GM18508 (cell line): ENCODE measurements around the gene XRCC5.

ENCODE experiments used
- ATAC-seq: cut with Tn5 transposase; IDR thresholded peaks from one replicate; pipeline ENCODE4 v1.9.1; 2021; ENCODE audit warnings: moderate number of reproducible peaks; ENCODE audit not compliant: insufficient read depth, unreplicated experiment

The XRCC5 gene

GRCh38 chr2:216216951-216217903 is 108.1 kb downstream of the XRCC5 start:
- ATAC-seq = no peak

DNA sequence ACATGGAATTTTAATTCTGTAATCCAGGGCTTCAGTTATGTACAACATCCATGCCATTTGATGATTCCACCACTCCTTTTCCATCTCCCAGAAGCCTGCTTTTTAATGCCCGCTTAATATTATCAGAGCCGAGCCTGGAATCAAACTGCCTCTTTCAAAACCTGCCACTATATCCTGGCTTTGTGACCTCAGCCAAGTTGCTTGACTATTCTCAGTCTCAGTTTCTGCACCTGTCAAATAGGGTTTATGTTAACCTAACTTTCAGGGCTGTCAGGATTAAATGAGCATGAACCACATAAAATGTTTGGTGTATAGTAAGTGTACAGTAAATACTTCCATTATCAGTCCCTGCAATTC is 108.7 kb downstream of the XRCC5 start:
- no peak for ATAC-seq

- no peak for ATAC-seq
These were observed 110.7 kb downstream of the XRCC5 start for GRCh38 chr2:216219861-216220260.

DNA sequence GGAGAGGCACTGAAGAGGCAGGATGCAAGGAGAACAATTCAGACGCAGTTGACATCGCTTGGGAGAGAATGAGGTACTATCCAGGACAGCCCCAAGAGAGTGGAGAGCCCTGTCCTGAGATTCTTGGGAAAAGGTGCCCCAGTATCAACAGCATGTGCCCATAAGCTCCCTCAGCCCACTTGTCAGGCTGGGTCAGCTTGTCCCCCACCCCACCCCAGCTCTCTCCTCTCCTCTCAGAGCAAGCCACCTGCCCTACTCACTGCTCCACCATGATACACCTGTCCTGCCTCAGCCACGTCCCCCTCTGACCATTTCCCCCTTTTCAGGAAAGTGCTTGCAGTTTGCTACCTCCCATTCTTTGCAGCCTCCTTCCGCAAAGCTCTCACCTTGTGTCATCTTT is 111.8 kb downstream of the XRCC5 start:
- ATAC-seq = no peak

DNA sequence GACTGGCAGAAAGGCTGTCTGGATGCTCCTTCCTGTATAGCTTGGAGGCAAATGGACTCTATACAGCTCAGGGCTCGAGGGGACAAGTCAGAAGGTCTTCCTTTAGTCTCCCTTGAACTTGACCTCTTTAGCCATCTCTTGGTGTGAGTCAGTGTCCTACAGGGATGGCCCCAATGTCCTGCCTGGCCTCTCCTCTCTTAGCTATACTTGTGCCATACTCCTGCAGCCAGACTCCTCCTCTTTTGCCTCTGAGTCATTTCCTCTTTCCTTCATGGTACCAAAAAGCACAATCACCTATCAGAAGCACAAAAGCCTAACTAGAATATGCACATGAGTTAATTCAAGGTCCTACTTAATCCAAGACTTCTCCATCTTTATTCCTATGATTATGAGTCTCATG is 112.7 kb downstream of the XRCC5 start:
- ATAC-seq = no peak

DNA sequence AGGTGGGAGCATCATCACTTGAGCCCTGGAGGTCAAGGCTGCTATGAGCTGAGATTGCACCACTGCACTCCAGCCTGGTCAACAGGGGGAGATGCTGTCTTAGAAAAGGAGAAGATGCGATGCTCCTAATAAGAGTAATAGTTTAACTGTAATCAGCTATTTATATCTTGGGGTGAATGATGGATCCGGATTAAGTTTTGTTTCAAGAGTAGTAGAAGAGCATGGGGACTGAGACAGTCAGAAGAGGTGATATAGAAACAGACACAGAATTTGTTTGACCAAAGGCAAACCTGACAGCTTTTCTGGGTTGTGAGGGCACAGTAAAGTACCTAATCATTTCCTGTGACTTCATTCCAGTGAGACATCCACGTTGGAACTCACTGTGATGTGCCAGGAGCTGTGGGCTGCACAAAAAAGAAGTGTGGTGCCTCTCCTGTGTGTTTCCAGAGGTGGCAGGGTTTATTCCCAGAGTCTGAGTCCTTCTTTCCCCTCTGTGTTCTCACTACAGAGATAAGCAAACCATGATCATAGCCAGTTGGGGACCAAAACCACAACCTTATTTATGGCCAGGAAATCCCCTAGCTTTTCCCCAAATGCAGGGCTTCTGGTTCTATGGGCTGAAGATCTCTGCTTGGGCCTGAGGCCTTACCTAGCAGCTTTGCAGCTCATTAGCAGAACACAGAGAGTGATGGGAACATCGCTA is 113.7 kb downstream of the XRCC5 start:
- ATAC-seq = peak; percentile 50

GRCh38 chr2:216224388-216224787 is 115.2 kb downstream of the XRCC5 start:
- ATAC-seq = no peak

DNA sequence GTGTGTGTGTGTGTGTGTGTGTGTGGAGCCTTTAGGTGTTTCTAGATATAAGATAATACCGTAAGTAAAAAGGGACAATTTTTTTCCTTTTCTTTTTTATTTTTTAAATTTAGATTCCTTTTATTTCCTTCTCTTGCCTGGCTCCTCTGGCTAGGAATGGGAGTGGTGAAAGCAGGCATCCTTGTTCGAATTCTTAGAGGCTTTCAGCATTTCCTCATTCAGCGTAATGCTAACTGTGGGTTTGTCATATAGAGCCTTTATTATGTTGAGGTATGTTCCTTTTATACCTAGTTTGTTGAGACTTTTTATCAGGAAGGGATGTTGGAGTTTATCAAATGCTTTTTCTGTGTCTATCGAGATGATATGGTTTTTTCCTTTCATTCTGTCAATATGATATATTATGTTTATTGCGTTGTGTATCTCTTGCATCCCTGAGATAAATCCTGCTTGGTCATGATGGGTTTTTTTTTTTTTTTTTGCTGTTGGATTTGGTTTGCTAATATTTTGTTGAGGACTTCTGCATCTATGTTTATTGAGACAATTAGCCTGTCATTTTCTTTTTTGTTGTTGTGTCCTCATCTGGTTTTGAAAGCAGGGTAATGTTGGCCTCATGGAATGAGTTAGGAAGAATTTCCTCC is 120.2 kb downstream of the XRCC5 start:
- no peak for ATAC-seq

DNA sequence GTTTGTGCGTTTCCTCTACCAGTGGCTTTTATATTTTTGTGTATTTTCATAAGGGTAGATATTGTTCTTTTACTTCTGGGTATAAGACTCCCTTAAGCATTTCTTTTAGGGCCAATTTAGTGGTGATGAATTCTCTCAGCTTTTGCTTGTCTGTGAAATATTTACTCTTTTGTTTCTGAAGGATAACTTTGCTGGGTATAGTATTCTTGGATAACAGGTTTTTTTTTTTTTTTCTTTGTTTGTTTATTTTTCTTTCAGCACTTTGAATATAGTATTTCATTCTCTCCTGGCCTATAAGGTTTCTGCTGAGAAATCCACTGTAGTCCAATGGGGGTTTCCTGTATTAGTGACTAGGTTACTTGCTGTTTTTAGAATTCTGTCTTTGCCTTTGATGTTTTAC is 122.7 kb downstream of the XRCC5 start:
- ATAC-seq = no peak

DNA sequence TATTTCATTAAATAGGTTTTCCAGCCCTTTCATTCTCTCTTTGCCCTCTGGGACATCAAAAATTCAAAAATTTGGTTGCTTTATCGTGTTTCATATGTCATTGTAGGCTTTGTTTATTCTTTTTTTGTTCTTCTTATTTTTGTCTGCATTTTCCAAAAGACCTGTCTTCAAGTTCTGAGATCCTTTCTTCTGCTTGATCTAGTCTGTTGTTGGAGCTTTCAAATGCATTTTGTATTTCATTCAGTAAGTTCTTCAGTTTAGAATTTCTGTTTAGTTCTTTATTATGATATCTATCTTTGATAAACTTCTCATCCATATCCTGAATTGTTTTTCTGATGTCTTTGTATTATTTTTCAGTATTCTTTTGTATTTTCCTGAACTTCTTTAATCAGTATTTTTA is 123.6 kb downstream of the XRCC5 start:
- ATAC-seq = no peak

DNA sequence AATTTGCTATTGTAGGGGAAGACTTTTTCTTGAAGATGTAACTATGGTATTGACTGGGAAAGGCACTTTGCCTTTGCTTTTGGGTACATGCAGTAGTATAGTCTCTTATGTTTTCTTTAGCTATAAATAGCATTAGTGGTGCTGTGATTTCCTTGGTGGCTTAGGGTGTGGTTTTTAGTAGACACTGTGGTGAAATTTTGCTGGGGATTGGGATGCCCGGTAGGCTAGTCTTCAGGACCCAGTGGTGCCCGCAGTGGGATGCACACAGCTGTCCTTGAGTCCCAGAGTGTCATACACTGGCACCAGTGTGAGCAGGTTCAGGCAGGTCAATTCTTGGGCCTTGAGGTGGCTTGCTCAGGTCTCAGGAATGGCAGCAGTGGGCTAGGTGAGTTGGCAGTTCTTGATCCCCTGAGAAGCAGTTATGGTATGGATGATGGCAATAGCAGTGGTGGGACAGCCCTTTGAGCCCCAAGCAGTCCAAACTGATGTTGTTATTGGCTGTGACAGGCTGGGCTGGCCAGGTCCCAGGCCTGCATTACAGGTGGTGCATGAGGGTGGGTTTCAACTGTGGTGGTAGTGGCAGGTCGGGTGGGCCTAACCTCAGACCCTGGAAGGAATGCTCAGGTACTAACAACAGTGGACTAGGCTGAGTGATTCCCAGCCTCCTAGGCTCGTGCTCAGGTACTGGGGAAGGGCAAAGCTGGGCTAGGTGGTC is 124.3 kb downstream of the XRCC5 start:
- no peak for ATAC-seq

GRCh38 chr2:216234106-216234505 is 125.0 kb downstream of the XRCC5 start:
- no peak for ATAC-seq

DNA sequence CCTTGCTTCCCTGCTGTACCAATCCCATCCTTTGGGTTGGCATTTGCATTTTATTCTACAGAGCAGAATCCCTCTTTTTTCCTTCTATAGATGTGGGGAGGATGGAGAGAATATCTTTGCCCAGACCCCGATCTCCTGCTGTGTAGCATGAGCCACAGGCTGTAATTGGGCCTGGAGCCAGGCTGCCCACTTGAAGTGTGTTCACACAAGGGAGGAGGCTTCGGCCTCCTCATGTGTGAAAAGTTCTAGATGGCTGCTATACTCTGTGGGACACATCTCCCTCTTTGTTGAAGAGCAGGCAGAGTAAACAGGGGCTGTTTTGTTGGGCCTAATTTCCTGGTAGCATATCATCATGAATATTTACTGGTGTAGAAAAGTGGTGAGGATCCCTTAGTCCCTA is 126.3 kb downstream of the XRCC5 start:
- ATAC-seq = no peak

DNA sequence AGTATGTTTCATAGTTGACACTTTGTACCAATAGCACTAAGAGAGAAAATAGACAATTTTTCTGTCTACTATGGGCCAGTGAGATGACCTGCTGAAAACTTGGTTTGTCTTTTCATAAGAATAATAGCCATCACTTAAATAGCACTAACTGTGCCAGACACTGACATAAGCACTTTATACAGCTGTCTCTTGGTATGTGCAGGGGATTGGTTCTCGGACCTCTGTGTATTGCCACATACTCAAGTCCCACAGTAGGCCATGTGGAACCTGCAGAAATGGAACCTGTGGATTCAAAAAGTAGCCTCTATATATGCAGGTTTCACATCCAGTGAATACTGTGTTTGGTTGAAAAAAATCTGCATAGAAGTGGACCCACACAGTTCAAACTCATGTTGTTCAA is 126.7 kb downstream of the XRCC5 start:
- no peak for ATAC-seq

GRCh38 chr2:216236486-216236885 is 127.3 kb downstream of the XRCC5 start:
- ATAC-seq = no peak

DNA sequence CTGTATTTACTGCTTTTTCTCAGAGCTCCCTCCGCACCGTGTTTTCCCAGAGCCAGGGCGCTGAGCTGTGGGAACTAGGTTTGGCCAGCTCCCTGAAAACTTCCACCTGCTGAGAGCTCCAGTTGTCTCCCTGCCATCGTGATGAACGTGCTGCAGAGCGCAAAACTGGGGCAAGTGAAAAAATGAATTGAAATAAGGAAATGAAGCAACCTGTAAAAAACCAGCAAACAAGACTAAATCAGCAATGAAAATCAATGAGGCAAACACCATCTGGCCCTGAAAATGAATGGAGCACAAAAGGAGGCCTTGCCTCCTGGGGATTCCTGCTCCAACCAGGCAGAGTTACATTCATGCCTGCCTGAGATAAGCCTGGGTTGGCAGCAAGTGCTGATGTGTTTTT is 133.2 kb downstream of the XRCC5 start:
- no peak for ATAC-seq

DNA sequence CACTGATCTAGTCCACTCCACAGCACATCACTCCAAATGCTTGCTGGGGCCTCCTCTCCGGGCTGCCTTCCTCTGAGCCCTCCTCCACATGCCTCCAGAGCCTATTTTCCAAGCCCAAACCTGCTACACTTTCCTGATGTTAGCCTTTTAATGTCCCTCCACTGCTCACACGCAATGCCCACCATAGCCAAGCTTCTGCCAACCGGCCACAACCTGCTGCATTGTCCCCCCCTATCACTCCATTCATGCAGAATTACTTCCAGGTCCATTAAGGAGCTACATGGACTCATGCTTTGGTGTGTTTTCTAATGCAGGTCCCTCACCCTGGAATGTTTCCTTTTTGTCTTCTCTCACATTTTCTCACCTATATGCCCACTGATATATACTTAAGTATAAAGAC is 133.9 kb downstream of the XRCC5 start:
- no peak for ATAC-seq

DNA sequence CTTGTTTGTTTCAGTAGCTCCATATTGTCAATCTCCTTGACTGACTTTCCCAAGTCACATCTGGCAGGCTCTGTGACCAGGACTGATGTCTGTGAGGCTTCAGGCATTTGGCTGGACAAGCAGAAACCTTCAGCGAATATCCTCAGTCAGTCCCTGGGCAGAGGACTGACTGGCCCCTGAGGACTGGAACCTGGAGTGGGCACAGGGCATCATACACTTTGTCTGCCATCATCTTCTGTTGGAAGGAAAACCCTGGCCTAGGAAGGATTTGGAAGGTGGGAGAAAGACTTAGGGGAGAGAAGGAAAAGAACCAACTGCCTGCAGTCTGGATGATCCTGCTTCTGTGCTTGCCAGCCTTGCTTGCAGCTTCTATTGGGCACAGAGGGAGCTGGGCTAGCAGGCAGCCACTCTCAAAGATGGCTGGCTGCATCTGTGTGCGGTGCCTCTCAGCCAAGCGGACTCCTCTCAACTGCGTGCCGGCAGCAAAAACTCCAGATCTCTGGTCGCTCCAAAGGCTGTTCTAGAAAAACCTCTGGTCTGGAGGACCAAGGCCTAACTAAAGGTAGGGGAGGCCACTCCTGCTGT is 136.3 kb downstream of the XRCC5 start:
- no peak for ATAC-seq

DNA sequence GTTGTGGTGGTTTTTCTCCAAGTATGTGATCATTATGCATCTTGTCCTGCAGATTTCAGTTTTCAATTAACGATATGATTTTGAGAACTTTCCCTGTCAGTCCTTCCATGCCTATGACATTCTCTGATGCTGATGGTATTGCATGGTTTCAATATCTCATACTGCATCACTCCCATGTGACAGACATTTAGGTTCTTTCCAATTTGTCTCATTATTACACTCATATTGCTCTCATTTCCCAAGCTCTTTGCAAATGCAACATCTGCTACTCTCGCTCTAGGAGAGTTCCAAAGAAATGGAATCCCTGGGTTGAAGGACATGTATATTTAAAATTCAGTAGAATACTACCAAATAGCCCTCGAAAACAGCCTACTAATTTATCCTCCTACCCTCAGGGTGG is 137.6 kb downstream of the XRCC5 start:
- ATAC-seq = no peak
